Measurements from ENCODE around the gene RAB6A.

DNA sequence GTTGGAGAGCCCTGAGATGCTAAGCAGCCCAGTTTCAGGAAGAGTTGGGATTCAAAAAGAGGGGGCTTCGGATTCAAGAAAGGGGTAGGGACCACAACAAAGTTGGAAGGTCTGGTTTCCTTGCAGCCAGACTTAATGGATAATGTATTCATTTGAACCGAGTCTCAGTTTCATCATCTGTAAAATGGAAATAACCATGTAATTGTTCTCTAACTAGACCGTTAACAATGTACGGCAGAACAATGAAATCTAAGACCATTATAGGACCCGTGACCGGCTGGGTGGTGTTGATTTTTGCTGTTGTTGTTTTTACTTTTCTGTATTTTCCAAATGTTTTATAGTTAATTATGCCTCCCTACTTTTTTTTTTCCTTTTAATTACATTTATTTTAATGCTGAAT lies 20.4 kb upstream of the RAB6A start:
- TF ChIP-seq, protein P1, sequence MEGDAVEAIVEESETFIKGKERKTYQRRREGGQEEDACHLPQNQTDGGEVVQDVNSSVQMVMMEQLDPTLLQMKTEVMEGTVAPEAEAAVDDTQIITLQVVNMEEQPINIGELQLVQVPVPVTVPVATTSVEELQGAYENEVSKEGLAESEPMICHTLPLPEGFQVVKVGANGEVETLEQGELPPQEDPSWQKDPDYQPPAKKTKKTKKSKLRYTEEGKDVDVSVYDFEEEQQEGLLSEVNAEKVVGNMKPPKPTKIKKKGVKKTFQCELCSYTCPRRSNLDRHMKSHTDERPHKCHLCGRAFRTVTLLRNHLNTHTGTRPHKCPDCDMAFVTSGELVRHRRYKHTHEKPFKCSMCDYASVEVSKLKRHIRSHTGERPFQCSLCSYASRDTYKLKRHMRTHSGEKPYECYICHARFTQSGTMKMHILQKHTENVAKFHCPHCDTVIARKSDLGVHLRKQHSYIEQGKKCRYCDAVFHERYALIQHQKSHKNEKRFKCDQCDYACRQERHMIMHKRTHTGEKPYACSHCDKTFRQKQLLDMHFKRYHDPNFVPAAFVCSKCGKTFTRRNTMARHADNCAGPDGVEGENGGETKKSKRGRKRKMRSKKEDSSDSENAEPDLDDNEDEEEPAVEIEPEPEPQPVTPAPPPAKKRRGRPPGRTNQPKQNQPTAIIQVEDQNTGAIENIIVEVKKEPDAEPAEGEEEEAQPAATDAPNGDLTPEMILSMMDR (IDR thresholded peaks at IDR 0.05; ENCODE audit: low read depth, low read length, poor library complexity, severe bottlenecking): no peak
- no peak for TF ChIP-seq EZH2phosphoT487 (IDR thresholded peaks at IDR 0.05; ENCODE audit: borderline replicate concordance, low read length)
